Memory B cell (primary cell): Measurements from ENCODE around the gene PJA2.

Source experiments
- ATAC-seq: fragments of 150-1000 bp; cut with Tn5 transposase; 2 replicates; pipeline ENCODE4 v1.10.0; 2021; ENCODE audit warnings: low read depth, mild to moderate bottlenecking, moderate library complexity
- DNase-seq, 2 donors: peaks; one replicate each; pipeline ENCODE4 v3.0.0; 2022; ENCODE audit warnings: low spot score in 2 of 2
- H3K27ac Mint-ChIP-seq: one replicate; pipeline ENCODE4 v1.8.0; 2022; ENCODE audit warnings: mild to moderate bottlenecking, moderate library complexity, mixed read lengths
- H3K27me3 Mint-ChIP-seq: one replicate; pipeline ENCODE4 v1.8.0; 2022; ENCODE audit warnings: mixed read lengths
- H3K36me3 Mint-ChIP-seq: one replicate; pipeline ENCODE4 v1.8.0; 2022; ENCODE audit warnings: mild to moderate bottlenecking, mixed read lengths
- H3K4me1 Mint-ChIP-seq: one replicate; pipeline ENCODE4 v1.8.0; 2022; ENCODE audit warnings: mixed read lengths
- H3K4me3 Mint-ChIP-seq: one replicate; pipeline ENCODE4 v1.8.0; 2022; ENCODE audit warnings: mild to moderate bottlenecking, moderate library complexity, mixed read lengths
- H3K9me3 Mint-ChIP-seq: one replicate; pipeline ENCODE4 v1.8.0; 2022; ENCODE audit warnings: mixed read lengths

PJA2 gene

DNA sequence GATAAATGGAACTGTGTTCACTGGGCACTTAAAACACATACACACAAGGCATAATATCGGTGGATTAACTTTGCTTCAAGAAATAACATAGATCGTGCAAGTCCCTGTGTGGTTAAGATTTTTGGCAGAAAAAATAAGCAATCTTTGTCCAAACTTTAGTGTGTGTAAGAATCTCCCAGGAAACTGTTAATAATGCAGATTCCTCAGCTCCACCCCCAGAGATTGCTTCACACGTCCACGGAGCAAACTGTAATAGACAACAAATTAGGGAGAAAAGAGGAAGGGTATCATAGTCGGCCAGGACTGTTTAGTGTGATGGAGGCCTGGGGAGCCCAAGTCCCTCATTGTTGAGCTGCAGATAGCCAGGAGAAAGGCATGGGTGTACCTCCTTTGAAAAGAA is 84.8 kb downstream of the PJA2 start:
- ATAC-seq (no peak), DNase-seq (no peak)
- no peak overlapping the region for H3K4me3 Mint-ChIP-seq
- H3K27me3 Mint-ChIP-seq, result no peaks in the 10 kb centered on the region
- peaks cover 2% of the 10 kb centered on the region for H3K4me1 Mint-ChIP-seq
- H3K9me3 Mint-ChIP-seq, result no peaks in the 10 kb centered on the region
- H3K36me3 Mint-ChIP-seq, result peaks cover 23% of the 10 kb centered on the region
- no peak overlapping the region for H3K27ac Mint-ChIP-seq

DNA sequence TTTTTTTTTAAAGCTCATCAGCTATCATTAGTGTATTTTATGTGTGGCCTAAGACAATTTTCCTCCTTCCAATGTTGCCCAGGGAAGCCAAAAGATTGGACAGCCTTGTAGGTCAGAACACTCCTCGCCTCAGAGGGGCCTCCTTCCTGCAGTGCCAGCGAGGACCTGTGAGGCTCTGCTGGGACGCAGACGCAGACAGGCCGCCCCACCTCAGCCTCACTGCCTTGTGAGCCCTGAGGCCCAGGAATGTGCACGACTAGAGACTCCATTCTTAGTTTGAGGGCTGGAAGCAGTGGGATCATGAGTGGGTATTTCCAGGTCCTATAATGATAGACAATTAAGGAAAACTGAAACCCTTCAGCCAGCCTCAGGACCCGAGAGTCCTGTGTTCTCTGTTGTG is 85.4 kb downstream of the PJA2 start:
- Mint-ChIP-seq H3K4me3 (no peak overlapping the region), H3K36me3 (peaks cover 23% of the 10 kb centered on the region), H3K27me3 (no peaks in the 10 kb centered on the region), H3K9me3 (no peaks in the 10 kb centered on the region), H3K4me1 (peaks cover 2% of the 10 kb centered on the region), H3K27ac (no peak overlapping the region)
- no peak for ATAC-seq
- DNase-seq, result no peak

DNA sequence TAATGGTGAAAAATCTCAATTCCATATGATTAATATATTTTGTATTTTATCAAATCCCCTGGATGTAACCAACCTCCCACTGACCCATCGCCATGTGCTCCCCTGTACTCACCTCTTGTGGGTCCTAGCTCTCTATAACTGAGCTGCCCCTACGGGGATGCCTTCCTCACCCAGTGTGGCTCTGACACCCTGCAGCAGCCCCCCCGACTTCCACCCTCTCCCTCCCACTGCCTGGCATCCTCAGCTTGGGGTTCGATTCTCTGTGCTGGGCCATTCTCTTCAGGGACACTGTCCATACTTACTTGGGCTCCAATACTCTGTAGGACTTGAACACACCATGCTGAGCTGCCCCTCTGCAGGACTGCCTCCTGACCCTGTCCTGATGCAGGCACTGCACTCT is 87.1 kb downstream of the PJA2 start:
- Mint-ChIP-seq H3K27ac (no peak overlapping the region), H3K4me1 (peaks cover 4% of the 10 kb centered on the region), H3K9me3 (no peaks in the 10 kb centered on the region), H3K36me3 (peaks cover 17% of the 10 kb centered on the region), H3K4me3 (no peak overlapping the region), H3K27me3 (no peaks in the 10 kb centered on the region)
- no peak for ATAC-seq
- no peak for DNase-seq

DNA sequence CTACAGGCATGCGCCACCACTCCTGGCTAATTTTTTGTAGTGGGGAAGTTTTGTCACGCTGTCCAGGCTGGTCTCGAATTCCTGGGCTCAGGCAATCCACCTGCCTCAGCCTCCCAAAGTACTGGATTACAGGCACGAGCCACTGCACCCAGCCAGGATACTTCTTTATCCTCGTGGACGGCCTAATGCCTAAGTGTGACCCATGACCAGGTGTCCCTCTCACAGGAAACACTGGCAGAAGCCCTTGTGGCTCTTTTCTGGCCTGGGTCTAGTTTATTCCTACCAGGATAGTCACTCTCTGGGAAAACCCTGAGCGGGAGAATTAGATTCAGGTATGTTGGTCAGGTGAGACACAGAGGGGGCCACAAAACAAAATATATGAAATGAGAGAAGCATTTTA is 90.4 kb downstream of the PJA2 start:
- Mint-ChIP-seq H3K27me3 (no peaks in the 10 kb centered on the region), H3K9me3 (no peaks in the 10 kb centered on the region), H3K4me3 (no peak overlapping the region), H3K36me3 (peaks cover 5% of the 10 kb centered on the region), H3K27ac (no peak overlapping the region), H3K4me1 (peaks cover 6% of the 10 kb centered on the region)
- DNase-seq (no peak), ATAC-seq (no peak)

DNA sequence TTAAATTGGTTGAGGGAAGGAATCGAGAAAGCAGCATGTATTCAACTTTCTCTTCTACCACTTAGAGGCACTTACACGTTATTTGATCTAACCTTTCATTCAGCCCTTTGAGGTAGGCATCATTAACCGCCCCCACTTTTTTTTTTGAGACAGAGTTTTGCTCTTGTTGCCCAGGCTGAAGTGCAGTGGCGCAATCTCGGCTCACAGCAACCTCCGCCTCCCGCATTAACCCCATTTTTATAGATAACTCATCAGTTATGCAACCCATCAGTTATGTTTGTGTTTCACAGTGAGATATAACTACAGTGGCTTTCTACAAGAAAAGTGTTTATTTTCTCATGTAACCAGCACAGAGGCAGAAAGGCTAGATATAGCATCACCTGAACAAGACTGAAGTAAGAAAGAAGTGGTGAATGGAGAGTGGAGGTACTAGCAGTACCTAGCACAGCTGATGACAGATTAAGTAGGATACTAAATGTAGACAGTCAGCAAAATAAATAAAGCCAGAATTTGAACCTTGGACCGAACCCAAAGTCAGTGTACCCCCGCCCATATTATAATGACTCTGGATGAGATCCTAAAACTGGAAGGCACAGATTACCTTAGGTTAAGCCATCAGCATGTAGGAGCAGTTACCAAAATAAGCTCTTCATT is 91.2 kb downstream of the PJA2 start:
- no peak overlapping the region for H3K4me3 Mint-ChIP-seq
- H3K27ac Mint-ChIP-seq, result no peak overlapping the region
- H3K27me3 Mint-ChIP-seq, result no peaks in the 10 kb centered on the region
- H3K9me3 Mint-ChIP-seq, result no peaks in the 10 kb centered on the region
- DNase-seq (no peak), ATAC-seq (no peak)
- H3K4me1 Mint-ChIP-seq, result peaks cover 6% of the 10 kb centered on the region
- peaks cover 5% of the 10 kb centered on the region for H3K36me3 Mint-ChIP-seq

DNA sequence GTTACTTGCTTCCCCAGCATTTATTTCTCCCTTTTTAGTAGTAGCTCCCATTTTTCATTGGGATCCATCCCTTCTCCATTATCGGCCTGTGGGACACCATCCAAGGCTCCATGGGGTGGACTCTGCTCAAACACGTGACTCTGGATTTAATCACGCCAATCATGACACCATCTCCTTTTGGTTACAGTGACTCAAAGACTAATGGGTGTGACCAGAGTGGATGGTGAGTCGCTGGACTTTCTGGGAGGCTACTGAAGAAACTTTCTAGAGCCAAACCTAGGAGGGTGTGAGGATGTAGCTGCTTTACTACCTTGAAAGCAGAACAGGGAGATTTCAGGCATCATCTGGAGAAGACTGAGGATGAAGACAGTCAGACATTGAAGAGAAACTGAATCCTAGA is 93.1 kb downstream of the PJA2 start:
- Mint-ChIP-seq H3K27ac (no peak overlapping the region), H3K36me3 (peaks cover 5% of the 10 kb centered on the region), H3K27me3 (no peaks in the 10 kb centered on the region), H3K4me1 (peaks cover 6% of the 10 kb centered on the region), H3K9me3 (no peaks in the 10 kb centered on the region), H3K4me3 (no peak overlapping the region)
- no peak for DNase-seq
- ATAC-seq, result no peak

DNA sequence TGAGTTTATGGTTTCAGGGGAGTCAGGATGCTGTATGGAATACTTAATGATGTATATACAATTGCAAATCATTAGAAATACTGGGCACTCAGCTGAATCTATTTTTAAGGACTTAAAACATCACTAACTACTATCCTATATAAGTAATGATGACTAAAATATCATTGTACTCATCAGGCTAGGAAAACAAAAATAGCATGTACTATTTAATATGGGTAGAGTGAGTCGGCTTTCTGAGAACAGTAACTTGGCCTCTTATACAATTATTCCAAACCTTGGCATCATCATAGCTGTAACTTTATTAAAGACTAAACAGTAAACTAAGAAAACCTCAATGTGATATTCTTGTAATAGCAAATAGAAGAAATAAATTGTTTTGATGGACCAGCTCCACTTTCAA is 94.5 kb downstream of the PJA2 start:
- Mint-ChIP-seq H3K27me3 (no peaks in the 10 kb centered on the region), H3K36me3 (peaks cover under 1% of the 10 kb centered on the region), H3K27ac (no peak overlapping the region), H3K4me3 (no peak overlapping the region), H3K4me1 (peaks cover 4% of the 10 kb centered on the region), H3K9me3 (no peaks in the 10 kb centered on the region)
- no peak for DNase-seq
- no peak for ATAC-seq

DNA sequence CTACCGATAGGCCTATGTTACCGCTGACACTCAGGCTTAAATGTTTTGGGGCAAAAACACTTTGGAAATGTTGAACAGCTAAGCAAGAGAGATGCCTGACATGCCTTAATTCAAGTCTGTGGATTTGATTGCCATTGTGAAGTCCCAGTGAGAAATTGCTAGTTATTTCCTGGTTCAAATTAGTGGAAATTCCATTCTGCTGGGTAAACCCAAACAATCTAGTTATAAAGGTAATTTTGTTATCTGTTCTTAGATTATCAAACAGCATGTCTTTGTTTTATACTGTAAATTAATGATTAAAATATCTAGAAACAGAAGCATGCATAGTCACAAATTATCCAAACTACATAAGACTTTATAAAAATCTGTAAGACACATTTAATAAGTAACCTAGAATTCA is 96.6 kb downstream of the PJA2 start:
- no peak overlapping the region for H3K4me3 Mint-ChIP-seq

DNA sequence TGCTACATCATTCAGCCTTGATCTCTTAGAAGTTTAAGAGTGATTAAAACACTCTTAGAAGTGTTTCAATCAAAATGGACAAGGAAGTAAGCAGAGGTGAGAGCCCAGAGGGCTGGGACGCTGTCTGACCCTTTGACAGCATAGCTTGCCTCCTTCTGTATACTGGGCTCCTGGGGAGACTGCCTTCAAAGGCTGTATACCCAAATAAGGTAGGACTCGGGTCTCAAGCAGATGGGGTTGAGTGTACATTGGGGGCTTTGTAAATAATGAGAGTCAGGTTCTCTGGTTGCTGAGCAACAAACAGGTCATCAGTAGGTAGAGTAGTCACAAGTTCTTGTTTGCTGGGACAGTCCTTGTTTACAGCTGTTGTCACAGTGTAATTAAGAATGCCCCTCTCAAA is 97.1 kb downstream of the PJA2 start:
- Mint-ChIP-seq H3K9me3 (no peaks in the 10 kb centered on the region), H3K4me1 (peaks cover 2% of the 10 kb centered on the region), H3K27me3 (no peaks in the 10 kb centered on the region), H3K4me3 (no peak overlapping the region), H3K36me3 (no peaks in the 10 kb centered on the region), H3K27ac (no peak overlapping the region)
- no peak for ATAC-seq
- DNase-seq, result no peak

More for the DNA sequence above, 96.6 kb downstream of the PJA2 start:
- DNase-seq, result no peak
- H3K36me3 Mint-ChIP-seq, result no peaks in the 10 kb centered on the region
- no peaks in the 10 kb centered on the region for H3K27me3 Mint-ChIP-seq
- no peaks in the 10 kb centered on the region for H3K9me3 Mint-ChIP-seq
- H3K4me1 Mint-ChIP-seq, result peaks cover 2% of the 10 kb centered on the region
- no peak for ATAC-seq
- no peak overlapping the region for H3K27ac Mint-ChIP-seq

DNA sequence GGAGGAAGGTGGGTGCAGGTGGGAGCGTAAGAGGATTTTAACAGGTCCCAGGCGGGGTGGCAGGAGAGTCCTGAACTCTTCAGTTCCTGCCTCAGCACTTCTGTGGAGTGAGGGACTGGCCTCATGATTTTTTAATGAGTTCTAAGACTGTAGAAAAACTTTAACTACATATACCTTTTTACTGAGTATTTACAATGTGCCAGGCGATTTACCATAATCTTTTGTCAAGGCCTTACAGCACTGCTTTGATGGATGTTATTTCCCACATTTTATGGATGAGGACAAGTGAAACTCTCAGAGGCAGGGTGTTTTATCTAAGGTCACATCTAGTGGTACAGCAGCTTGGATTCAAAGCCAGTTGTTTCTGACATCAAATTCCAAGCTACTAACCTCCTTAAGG is 99.5 kb downstream of the PJA2 start:
- Mint-ChIP-seq H3K4me1 (no peaks in the 10 kb centered on the region), H3K27ac (no peak overlapping the region), H3K9me3 (no peaks in the 10 kb centered on the region), H3K36me3 (no peaks in the 10 kb centered on the region), H3K4me3 (no peak overlapping the region), H3K27me3 (no peaks in the 10 kb centered on the region)
- ATAC-seq (no peak), DNase-seq (no peak)

DNA sequence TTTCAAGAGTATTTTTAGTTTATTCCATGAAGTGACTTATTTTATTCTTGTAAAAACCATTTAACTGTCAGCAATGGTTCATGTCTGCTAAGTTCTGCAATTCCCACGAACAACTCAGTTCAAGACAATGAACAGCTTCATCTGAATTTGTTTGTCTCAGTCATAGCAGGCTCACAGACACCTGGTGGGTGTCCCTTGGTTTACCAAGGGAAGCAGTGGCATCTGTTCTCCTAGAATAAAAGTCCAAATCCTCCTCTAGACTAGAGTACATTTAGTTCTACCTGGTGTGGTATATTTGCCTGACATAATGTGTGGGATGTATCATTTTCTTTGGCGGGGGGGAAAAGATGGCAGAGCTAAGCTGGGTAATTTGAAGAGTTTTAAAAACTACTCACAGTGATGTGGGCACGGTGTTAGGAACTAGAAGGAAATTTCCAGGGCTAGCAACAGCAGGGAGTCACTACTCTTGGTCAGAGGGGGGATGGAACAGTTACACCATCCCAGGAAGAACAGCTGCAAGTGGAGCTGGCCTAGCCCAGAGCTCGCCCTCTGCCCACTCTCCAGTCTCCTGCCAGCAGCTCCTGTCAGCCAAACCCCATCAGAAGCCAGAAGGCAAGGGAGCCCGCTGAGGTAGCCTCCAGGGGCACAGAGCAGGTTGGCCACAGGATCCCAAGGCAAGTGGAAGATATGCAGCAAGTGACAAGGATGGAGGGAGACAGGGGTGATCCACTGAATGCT is 100.3 kb downstream of the PJA2 start:
- ATAC-seq, result no peak
- Mint-ChIP-seq H3K9me3 (no peaks in the 10 kb centered on the region), H3K27ac (no peak overlapping the region), H3K36me3 (no peaks in the 10 kb centered on the region), H3K27me3 (no peaks in the 10 kb centered on the region), H3K4me1 (no peaks in the 10 kb centered on the region), H3K4me3 (no peak overlapping the region)
- DNase-seq, result no peak

DNA sequence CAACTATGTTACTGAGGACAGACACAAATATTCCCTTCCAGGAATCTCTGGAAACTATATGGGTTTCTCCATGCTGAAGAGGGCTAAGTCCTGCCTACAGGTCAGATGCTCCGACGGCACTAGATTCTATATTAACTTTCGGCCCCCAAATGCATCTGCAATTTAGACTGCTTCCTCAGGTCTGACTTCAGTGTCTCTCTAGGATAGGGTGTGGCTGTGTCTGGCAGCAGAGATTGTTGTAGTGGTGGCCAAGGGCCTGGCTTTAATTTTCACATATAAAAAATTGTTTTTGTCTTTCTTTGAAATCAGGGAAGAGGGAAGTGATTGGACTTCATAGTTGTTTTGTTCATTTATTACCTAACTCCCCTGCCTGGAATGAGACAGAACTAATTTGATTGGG is 101.8 kb downstream of the PJA2 start:
- DNase-seq (no peak), ATAC-seq (no peak)
- Mint-ChIP-seq H3K4me3 (no peak overlapping the region), H3K27me3 (no peaks in the 10 kb centered on the region), H3K9me3 (no peaks in the 10 kb centered on the region), H3K36me3 (no peaks in the 10 kb centered on the region), H3K27ac (no peak overlapping the region), H3K4me1 (no peaks in the 10 kb centered on the region)

DNA sequence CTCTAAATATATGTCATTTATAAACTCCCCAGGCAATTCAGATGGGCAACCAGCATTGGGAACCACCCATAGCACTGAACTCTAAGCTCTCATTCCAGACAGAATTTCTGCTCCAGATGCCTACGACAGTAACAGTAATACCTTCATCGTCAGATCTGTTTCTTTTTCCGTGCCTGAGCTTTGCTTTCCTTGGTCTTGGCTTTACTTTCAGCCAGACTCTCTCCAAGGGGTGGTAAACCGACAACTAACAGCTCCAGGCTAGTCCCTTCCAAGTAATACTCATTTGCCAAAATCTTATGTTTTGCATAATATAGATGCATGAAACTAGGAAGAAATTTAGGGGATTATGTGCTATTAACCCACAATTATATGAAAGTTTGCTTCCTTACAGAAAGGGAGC is 102.3 kb downstream of the PJA2 start:
- Mint-ChIP-seq H3K27me3 (no peaks in the 10 kb centered on the region), H3K4me1 (no peaks in the 10 kb centered on the region), H3K27ac (no peak overlapping the region), H3K36me3 (no peaks in the 10 kb centered on the region), H3K4me3 (no peak overlapping the region), H3K9me3 (no peaks in the 10 kb centered on the region)
- DNase-seq (no peak), ATAC-seq (no peak)

DNA sequence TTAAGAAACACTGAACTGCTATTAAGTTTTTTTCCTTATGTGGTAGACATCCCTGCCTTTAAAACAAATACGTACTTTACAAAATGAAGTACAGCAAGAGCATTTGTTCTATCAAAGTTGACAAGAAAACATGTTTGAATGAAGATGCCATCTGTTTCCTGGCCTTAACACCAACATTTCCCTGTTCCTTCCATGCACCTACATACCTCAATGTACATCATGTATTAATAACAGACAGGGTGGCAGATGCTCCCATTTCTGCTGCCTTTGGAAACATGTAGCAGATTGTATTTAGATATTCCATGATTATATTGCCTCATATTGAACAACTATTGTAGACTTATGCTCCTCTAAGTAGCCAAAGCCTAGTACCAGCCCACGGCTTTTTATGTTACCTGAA is 104.4 kb downstream of the PJA2 start:
- H3K4me3 Mint-ChIP-seq, result no peak overlapping the region
- H3K27me3 Mint-ChIP-seq, result no peaks in the 10 kb centered on the region
- H3K9me3 Mint-ChIP-seq, result no peaks in the 10 kb centered on the region
- no peaks in the 10 kb centered on the region for H3K4me1 Mint-ChIP-seq
- no peak overlapping the region for H3K27ac Mint-ChIP-seq
- no peaks in the 10 kb centered on the region for H3K36me3 Mint-ChIP-seq
- no peak for DNase-seq
- ATAC-seq, result no peak

DNA sequence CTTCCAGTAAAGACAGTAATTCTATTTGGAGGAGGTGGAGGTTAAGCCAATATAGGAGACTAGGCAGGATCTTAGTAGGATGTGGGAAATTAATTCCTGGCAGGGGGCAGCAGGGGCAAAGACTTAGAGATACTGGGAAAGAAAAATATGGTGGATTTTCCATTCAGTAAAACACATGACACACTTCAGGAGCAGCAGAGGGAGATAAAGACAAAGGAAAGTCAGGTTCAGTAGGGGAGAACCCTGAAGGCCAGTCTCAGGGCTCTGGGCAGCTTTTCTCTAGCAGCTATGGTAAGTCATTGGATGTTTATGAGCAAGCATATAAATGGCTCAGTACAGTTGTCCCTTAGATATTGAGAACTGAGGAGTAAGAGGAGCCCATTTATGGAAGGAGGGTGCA is 105.5 kb downstream of the PJA2 start:
- H3K4me1 Mint-ChIP-seq, result no peaks in the 10 kb centered on the region
- no peaks in the 10 kb centered on the region for H3K36me3 Mint-ChIP-seq
- no peaks in the 10 kb centered on the region for H3K27me3 Mint-ChIP-seq
- no peak for ATAC-seq
- H3K9me3 Mint-ChIP-seq, result no peaks in the 10 kb centered on the region
- H3K4me3 Mint-ChIP-seq, result no peak overlapping the region
- H3K27ac Mint-ChIP-seq, result no peak overlapping the region
- no peak for DNase-seq
